CD4-positive, alpha-beta T cell treated with Interleukin-21 for 1 hour (primary cell): ENCODE data around the gene TMEM63C.

Experiments
- DNase-seq: peaks from one replicate; pipeline ENCODE4 v3.0.0-alpha.2; 2020

Gene TMEM63C, protein sequence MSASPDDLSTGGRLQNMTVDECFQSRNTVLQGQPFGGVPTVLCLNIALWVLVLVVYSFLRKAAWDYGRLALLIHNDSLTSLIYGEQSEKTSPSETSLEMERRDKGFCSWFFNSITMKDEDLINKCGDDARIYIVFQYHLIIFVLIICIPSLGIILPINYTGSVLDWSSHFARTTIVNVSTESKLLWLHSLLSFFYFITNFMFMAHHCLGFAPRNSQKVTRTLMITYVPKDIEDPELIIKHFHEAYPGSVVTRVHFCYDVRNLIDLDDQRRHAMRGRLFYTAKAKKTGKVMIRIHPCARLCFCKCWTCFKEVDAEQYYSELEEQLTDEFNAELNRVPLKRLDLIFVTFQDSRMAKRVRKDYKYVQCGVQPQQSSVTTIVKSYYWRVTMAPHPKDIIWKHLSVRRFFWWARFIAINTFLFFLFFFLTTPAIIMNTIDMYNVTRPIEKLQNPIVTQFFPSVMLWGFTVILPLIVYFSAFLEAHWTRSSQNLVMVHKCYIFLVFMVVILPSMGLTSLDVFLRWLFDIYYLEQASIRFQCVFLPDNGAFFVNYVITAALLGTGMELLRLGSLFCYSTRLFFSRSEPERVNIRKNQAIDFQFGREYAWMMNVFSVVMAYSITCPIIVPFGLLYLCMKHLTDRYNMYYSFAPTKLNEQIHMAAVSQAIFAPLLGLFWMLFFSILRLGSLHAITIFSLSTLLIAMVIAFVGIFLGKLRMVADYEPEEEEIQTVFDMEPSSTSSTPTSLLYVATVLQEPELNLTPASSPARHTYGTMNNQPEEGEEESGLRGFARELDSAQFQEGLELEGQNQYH

DNA sequence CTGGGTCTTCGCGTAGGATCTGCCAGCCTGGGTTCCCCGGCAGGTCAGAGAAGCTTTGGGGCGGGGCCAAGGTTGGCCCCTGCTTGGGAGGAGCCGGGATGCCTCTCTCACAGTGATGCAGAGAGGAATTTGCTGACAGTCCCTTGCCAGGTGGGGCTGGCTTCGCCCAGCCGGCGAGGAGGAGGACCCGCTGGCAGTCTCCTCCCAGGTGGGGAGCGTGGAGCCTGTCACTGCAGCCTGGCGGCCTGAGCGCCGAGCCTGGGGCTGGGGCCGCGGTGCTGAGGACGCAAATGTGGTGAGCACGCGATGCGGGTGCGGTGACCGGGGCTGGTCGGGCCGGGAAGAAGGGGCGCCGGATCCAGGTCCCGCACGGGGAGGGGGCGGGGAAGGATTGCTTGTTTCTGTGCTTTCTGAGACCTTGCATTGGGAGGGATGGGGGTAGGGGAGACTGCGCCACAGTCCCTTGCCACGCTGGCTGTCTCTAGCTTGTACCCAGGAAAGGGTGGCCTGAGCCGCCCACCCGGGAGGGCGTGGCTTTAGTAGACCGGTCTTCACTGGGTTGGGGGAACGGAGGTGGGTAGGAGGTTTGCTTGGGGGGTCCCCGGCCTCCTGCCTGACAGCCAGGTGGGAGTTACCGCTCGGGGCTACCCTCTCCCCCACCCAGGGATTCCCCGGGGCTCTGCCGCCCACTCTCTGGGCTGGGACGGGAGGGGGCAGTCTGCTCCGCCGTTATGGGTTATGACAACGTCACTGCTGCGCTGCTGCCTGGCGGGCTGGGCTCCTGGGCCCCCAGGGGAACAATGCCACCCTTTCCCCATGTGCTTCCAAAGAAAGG lies at the start of gene TMEM63C:
TMEM63C (plus strand) TSS at position 196 of the 835 bp plus-strand sequence. CDS start 37,016 bp downstream, outside the sequence.
- DNase-seq = peak; percentile 67

DNA sequence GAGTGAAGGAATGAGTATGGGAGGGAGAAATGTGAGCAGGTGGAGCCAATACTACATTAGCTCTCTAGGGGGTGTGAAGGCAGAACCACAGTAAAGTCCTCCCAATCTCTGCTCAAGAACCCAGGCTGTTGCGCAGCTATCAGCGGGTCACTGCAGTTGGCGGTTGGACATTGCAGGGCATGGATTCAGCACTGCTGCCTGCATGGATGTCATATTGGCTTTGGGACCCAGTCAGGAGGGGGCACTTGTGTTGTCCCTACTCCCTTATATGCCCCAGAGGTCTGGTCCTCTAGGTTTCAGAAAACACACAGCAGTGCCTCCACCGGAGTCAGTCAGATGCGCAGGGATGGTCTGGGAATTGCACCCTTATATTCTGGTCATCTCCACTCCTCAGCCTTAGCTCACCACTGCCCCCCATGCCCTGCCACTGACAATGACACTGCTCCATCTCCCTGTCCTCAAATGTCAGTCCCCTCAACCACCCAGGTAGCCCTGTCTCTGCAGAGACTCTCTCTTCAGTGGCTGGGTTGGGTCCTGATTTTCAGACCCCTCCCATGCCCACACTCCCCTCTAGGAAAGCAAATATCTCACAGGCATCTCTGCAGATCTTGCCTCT lies 49.6 kb upstream of the TMEM63C start:
- no peak for DNase-seq

DNA sequence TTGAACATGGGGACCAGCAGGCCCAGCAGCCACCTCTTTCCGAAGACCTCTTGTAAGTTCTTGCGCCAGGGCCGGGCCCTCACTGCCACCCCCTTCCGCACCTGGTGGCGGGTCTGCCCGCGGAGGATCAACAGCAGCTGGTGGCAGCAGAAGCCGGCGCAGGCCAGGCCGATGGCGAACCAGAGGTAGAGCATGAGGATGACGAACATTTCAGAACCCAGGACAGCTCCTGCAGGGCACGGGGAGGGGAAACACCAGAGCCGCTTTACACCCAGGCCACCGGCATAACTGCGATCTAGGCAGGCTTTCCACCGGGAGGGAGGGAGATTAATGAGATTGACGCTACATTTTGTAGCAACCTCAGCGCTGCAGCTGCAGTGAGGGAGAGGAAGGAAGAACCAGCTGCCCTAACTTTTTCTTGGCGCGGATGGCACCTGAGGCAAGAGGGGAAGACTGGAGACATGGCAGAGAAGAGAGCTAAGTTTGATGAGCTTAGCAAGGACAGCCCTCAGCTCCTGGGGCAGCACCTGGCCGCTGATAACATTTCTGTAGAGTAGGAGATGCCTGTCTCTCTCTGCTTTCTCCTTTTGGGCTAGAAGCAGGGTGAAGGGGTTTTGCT lies 47.8 kb upstream of the TMEM63C start:
- peak; percentile 47 for DNase-seq

DNA sequence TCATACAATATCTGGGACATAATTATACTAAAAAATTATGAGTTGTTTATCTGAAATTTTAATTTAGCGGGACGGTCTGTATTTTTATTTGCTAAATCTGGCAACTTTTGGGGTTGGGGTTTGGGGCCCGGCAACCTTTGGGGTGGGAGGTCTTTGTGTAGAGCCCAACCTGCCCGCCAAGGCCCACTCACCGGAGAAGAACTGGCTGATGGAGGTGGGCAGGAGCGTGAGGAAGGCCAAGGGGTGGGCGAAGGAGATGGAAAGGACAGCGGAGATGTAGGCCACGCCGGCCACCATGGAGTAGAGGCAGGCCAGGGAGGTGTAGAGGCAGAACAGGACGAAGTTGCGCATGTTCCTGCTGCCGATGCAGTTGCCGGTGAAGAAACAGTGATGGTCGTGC lies 42.6 kb upstream of the TMEM63C start:
- DNase-seq = no peak

DNA sequence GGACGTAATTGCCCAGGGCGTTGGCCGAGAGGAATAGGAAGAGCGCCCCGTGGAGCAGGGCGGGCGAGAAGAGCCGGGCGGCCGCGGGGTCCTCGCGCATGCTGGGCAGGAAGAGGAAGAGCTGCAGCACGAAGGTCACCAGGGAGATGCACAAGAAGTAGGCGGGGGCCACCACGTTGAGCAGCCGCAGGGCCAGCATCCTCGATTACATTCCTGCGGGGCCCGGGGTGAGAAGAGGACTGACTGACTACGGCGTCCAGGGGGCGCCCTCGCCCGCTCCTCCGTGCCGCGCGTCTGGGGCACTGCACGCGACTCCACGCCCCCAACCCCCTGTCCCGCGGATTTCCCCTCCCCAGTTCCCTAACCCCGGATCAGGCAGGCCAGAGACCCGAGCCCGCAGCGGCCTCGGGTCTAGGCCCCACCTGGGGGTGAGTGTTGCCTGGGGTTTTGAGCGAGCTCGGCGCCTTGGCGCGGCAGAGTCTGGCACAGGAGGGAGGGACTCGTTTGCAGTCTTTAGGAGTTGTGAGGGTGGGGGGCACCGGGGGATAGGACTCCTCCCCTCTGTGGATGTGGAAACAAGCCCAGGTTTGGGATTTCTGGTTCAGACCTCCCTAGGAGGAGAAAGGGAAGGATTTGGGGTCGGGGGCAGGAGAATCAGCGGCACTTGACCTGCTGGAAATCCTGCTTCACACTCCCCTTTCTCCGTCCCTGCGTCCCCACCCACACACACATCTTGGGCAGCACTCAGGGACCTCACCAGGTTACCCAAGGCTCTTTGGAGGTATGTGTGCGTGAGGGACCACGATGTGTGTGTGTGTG lies 41.8 kb upstream of the TMEM63C start:
- DNase-seq = peak; percentile 18

DNA sequence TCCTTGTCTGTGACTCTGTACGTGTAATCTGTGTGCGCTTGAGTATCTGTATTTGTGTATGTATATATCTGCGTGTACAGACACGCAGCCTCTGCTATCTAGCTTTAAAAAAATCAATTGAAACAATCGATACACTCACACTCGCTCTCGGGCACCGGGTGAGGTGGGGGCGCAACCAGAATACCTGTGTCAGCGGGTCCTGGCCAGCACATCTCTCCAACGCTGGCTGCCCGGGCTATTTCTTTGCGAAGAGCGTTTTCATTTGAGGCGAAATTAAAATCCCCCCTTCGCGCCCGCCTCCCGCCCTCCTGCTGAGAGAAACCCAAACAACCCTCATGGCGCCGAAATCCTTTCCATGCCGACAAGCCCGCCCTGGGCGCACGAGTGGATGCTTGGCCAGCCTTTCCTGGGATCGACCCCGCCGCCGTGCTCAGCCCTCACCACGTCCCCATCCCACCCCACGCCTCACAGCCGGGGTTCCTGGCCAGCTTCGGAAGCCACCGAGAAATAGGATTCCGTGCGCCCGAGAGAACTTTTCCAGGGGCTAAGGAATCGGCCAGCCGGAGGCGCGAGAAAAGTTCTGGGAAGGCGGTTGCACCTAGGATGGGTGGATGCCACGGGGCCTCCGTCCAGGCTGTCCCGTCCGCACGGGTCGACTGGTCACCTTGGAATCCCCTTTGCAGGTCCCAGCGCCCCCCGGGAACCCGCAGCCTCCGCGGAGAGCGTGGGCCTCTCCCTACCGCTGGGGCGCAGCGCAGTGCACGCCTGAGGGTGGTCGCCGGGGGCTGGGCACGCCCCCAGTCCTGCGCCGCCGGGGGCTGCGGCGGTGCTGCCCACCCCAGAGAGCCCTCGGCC lies 41.0 kb upstream of the TMEM63C start:
- no peak for DNase-seq

DNA sequence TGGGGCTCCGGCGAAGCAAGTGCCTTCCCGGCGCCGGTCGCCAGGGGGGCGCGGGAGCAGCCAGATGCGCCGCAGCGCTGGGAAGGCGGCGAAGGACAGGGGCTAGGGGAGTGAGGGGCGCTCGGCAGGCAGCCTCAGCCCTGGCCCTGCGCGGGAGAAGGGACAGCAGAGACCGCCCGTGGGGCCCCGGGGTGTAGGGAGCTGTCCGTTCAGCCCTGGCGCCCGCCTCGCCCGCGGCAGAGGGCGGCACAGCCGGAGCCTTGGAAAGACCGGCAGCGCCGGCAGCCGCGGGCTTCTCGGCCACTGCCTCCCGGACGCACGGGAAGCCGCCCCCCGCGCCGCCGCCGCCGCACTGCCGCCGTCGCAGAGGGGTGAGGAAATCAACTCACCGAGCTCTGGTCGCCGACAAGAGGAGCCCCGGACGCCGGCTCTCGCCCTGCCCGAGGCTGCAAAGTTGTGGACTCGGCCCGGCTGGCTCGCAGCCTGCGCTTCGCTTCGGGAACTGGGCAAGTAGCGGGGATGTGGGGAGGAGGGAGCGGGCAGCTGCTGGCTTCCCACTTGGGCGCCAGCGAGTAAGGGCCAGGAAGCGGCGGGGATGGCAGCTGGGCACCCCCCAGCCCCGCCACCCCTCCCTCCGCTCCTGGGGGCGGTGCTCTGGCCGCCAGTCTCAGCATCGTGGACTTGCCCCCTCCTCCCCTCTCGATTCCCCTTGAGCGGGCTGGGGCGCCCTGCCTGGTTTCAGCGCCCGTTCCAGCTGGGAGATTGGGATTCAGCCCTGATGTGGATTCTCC lies 40.2 kb upstream of the TMEM63C start, which contains the start of gene ZDHHC22:
ZDHHC22 (minus strand) TSS at position 578 of the 791 bp plus-strand sequence. CDS start 2,053 bp downstream, outside the sequence.
- DNase-seq = no peak

DNA sequence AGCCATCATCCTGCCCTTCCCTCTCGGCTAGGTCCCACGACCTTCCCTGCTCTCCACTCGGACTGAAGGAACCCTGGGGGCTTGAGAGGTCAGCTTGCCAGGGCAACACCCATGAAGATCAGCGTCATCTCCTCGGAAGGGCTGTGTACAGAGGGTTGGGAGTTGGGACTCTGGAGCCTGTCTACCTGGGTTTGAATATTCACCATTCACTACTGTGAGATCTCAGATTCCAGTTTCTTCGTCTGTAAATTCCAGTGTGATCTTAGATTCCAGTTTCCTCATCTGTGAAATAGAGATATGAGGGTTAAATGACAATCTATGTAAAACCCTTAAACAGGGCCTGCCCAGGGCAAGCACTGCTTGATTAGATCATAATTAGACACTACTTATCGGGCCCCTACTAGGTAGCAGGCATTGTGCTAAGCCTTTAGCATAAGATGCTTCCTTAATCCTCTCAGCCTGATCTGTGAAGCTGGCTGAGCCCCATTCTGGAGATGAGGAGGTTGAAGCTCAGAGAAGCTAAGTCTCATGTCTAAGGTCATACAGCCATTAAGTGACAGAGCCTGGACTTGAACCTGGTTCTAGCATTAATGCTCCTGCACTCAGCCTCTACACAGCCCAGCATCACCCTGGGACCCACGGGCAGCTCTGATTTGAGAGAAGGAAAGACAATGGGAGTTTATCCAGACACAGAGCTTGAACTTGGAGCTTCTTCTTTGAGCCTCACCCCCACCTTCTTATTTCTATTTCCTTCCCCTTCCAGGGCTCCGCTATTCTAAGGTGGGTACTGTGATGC lies 39.4 kb upstream of the TMEM63C start:
- DNase-seq = no peak

DNA sequence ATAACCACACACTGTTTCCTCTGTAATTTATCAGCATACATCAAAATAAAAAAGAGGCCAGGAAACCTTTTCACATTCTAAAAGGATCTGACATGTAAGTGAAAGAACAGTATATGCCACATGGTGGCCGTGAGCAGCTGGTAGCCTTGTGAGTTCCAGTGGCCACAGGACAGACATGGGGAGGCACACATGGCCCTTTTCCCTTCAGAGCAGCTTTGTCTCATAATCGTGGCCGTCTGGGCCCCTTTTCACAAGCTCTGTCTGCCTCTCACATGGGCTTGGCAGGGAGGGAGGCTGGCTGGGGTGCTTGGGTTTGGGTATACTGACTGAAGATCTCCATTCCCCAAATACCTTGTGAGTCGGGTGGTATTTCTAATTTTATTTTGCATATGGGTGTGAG lies 38.5 kb upstream of the TMEM63C start:
- no peak for DNase-seq

DNA sequence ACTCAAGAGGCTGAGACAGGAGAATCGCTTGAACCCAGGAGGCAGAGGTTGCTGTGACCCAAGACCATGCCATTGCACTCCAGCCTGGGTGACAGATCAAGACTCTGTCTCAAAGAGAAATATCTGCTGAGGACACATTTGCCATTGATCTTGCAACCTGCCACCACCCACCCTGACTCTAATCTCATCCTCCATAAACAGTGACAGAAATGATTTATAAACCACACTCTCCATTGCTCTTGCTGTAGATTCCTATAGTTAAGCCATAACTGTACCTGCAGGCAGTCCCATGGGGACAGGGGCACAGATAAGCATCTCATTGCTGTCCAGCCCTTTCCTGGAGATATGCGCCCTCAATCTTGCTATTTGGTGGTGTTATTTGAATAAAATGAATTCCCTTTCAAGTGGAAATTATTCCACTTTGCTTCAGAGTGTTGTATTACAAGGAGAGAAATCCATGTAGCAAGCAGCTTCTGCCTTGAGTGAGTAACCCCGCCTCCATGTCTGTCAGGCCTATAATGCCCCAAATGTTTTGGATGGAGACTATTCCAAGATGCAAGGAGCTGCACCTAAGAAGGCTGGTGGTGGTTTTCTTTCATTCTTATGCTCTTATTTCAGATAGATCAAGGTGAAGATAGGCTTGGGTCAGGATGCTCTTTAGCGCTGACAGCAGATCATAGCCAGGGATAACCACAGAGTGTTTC lies 37.0 kb upstream of the TMEM63C start:
- no peak for DNase-seq

DNA sequence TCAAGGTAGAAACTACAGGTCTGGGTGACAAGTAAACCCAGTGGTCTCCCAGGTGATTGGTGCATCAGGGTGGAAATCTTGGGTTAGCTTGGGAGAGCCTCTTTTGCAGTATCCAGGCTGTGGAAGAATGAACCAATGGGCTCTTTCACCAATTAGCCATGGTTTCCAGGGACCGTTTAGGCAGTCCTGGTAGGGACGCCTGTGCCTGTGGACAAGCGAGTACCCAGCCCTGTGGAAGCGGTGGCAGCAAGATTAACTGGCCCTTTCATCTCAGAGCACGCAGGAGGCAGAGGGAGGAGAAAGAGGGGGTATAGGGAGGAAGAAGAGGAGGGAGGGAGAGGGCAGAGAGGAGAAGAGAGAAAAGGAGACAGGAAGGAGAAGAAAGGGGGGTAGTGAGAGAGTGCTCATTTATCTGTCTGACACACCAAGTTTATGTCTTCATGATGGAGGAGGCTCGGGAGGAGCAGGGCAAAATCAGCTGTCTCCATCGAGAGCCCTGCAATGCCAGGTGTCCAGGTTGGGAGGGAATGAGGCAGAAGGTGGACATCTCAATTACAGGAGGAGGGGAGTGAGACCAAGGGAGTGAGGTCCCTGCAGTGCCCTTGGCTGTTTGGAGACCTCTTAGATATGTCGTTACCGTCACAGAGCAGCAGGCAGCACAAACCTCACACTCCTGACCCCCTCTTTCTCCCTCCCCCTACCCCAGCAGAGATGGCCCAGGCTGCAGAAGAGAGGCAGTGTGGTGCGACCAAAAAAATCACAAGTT lies 35.4 kb upstream of the TMEM63C start:
- DNase-seq = no peak

DNA sequence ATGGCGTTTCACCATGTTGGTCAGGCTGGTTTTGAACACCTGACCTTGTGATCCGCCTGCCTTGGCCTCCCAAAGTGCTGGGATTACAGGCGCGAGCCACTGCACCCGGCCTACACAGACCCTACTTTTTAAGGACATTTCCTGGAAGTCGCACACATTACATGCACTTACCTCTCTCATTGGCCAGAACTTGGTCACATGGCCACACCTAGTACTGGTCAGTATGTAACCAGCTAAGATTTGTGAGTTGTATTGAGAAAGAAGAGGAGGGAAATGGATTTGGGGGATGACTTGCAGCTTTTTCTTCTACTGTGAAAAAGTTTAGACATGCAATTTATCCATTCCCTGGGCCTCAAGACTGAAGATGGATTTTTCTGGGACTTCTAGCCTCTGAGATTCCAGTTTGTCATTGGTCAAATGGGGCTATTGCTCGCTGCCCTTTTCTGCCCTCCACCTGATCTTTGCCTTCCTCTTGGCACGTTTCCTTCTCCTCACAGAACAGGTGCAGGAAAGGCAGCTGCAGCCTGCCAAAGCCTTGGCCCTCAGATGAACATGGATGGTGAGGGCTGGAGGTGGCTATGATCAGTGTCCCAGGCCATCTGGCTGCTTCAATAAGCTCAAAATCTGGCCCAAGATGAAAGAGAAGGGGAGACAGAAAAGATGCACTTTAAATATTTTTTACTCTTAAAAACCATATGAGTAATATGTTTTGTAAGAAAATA lies 32.9 kb upstream of the TMEM63C start:
- no peak for DNase-seq

DNA sequence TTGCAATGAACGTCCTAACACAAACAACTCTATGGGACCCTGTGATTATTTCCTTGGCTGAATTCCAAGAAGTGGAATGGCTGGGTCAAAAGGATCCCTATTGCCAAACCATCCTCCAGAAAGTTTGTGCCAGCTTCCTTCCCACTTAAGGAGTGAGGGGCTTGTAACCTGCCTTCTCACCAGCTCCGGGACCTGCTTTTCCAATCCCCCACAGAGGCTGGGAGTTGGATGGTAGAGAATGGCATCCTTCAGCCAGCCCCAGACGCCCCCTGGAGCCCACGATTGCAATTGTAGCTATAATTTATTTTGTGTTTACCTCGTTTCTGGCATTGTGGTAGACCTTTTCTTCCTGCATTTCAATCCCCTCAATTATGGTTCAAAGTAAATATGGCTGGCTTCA lies 30.4 kb upstream of the TMEM63C start:
- no peak for DNase-seq

DNA sequence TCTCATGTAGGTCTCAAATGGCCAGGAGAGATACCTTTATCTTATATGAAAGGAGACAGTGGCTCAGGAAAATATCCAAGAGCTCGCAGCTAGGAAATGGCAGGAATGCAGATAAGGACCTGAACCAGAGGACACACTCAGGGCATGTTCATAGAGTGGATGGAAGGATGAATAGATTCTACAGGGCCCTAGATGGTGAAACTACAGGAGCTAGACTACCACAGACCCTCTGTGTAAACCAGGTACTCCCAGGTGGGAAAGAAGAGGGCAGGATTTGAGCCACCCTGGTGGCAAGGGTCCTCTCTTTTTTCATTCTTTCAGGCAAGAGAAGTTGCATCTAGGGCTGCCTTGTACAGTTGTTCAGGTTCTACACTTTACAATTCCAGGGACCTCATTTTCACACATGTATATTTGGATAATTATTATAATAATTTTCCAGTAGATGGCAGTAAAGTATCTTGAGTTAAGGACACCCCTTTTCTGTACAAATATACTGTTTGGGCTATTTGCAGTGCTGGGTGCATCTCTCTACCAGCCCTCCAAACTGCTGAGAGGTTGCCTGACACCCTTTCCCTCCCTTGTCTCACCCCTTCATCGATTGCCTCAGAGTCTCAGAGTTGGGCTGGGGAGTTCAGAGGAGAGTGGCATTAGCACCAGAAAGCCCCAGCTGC lies 29.5 kb upstream of the TMEM63C start:
- DNase-seq = peak; percentile 23

DNA sequence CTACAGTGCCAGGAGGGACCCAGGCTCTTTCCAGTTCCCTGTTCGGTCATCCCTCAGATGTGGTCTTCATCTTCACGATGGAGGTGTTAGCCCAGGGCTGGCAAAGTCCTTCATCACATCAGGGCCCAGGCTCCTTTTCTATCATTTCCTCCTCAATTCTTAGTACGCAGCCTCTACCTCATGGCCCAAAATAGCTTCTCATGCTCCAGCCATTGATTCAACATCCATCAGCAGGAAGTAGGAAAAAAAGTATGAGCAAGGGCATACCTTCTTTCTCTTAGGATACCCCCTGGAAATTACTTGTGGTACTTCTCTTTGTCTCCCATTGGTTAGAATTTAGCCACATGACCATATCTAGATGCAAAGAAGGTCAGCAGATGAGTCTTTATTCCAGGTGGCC lies 27.8 kb upstream of the TMEM63C start:
- no peak for DNase-seq

DNA sequence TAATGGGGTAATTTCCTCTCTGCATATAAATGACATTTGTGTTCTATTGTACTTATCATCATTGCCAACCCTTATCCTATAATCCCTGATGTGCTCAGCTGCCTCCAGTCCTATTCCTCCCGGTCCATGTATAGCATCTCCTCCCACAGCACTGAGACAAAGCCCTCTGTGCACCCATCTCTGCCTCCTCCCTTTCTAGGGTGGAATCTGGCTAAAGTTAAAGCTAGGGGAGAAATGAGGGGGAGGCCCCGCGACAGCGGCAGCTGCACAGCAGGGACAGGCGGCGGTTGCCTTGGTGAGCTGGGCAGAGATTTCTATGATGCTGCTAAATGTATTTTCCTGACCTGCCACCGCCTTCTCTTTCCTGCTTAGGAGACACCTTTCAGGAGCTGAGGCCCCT lies 27.2 kb upstream of the TMEM63C start:
- no peak for DNase-seq
